DLD1 (cell line): ENCODE measurements around the gene HASPIN.
"Not testable (repeated sequence)": the region's sequence is repeated elsewhere in the genome, so short reads cannot be mapped to it uniquely, and the experiment has no call there.

ENCODE experiments used
- in situ Hi-C: cut with HindIII; loops from 2 replicates; pipeline ENCODE4 v1.10.0; 2017; ENCODE audit warnings: low sequenced_read_pairs

The HASPIN gene

GRCh38 chr17:3695723-3696411, 27.8 kb upstream of the HASPIN start, which contains the start of gene P2RX5:
P2RX5 (minus strand) TSS chr17:3696155; CDS start chr17:3696005, 150 bp downstream.
- in situ Hi-C loops = no loop called here

DNA sequence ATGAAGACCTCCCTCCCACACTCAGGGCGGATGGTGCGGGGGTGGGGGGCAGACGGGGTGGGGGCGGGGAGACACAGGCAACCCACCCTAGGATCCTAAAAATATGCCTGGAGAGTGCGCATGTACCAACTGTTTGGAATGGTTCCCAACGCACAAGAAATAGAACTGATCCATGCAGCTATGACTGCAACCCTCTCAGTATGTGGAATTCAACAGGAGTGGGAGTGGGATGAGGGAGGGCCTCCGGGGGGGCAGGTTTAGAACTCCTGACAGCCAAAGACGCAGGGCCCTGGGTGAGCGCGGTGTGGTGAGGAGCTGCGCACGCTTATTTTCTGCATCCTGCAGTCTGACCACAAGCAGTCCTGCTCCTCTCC, 26.6 kb upstream of the HASPIN start:
- in situ Hi-C loops = no loop called here

- in situ Hi-C loops = no loop called here
These were observed 25.6 kb upstream of the HASPIN start for GRCh38 chr17:3698139-3698538.

GRCh38 chr17:3699951-3700350, 23.8 kb upstream of the HASPIN start:
- in situ Hi-C loops = no loop called here

DNA sequence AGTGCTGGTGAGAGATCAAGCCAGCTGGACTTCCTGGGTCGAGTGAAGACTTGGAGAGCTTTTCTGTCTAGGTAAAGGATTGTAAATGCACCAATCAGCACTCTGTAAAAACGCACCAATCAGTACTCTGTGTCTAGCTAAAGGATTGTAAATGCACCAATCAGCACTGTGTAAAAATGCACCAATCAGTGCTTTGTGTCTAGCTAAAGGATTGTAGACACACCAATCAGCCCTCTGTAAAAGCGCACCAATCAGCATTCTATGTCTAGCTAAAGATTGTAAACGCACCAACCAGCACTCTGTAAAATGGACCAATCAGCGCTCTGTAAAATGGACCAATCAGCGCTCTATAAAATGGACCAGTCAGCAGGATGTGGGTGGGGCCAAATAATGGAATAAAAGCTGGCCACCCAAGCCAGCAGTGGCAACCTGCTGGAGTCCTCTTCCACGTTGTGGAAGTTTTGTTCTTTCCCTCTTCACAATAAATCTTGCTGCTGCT, 21.6 kb upstream of the HASPIN start:
- in situ Hi-C loops = not testable (repeated sequence)

GRCh38 chr17:3704931-3705717, 18.6 kb upstream of the HASPIN start:
- in situ Hi-C loops = no loop called here

DNA sequence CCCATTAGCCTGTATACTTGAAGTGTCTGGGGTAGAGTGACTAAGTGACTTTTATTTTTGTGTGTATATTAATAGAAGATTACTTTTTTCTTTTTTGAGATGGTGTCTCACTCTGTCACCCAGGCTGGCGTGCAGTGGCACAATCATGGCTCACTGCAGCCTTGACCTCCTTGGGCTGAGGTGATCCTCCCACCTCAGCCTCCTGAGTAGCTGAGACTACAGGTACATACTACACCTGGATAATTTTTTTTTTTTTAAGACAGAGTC, 18.1 kb upstream of the HASPIN start:
- in situ Hi-C loops = not testable (repeated sequence)

DNA sequence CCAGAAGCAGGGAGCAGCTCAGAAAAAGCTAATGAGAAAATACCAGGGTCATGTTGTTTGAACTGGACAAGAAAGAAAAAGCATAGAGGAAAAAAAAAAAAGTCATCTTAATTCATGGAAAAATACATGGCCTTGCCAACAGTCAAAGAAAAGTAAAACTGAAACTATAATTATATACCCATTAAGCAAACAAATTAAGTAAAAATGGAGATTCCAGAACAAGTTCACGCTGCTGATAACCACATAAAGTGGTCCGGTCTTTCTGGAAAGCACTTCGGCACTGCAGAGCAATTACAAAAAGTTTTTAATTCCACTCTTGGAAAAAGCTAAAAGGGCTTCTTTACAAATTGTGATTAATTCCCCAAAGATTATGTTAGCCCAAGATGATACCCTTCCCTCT, 15.3 kb upstream of the HASPIN start:
- in situ Hi-C loops = no loop called here

- in situ Hi-C loops = no loop called here
These were observed 12.7 kb upstream of the HASPIN start for GRCh38 chr17:3710951-3711383.

GRCh38 chr17:3712811-3713463, 10.8 kb upstream of the HASPIN start:
- in situ Hi-C loops = no loop called here

GRCh38 chr17:3715296-3715695, 8.4 kb upstream of the HASPIN start:
- in situ Hi-C loops = no loop called here

DNA sequence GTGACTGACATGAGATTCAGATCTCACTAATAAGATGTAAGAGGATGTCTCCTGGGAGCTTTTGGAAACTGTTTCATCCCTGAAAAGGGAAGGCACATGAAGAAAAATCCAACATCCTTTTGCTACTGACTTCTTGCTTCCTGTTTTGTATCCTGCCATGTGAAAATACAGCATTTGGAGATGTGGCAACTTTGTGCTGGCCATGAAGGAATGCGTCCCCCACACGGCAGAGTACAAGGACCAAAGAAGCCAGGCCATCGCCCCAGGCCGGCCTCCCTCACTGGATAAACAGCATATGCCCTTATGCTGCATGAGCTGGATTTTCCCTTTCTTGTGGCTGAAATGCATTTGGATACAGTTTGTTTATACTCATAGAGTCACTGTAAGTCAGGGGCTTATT, 5.5 kb upstream of the HASPIN start:
- in situ Hi-C loops = no loop called here

DNA sequence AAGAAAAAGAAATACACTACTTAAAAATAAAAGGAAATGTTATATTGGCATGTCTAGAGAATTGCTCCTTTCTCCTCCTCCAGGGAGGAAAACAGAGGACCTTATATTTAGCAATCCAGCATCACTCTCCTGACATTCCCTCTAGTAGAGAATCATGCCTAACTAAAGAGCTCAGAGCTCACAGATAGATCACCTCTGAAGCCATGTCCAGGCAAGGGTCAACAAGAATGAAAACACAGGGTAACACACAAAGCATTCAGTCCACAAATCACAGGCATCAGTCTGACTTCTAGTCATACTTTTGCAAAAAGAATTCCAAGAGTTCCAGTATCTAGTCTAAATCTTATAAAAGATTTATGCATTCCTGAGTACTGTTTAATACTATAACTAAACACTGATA, 4.4 kb upstream of the HASPIN start:
- in situ Hi-C loops = no loop called here

- in situ Hi-C loops = no loop called here
These were observed 987 bp upstream of the HASPIN start for GRCh38 chr17:3722716-3723115.

GRCh38 chr17:3723188-3723555, 531 bp upstream of the HASPIN start:
- in situ Hi-C loops = no loop called here

DNA sequence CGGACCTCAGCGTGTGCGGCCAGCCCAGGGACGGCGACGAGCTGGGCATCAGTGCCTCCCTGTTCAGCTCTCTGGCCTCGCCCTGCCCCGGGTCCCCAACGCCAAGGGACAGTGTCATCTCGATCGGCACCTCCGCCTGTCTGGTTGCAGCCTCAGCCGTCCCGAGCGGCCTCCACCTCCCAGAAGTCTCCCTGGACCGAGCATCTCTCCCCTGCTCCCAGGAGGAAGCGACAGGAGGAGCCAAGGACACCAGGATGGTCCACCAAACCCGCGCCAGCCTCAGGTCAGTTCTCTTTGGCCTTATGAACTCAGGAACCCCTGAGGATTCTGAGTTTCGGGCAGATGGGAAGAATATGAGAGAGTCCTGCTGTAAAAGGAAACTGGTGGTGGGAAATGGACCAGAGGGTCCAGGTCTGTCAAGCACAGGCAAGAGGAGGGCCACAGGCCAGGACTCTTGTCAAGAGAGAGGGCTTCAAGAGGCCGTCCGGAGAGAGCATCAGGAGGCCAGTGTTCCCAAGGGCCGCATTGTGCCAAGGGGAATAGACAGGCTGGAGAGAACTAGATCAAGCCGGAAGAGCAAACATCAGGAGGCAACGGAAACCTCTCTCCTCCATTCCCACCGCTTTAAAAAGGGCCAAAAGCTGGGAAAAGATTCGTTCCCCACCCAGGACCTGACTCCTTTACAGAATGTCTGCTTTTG, 825 bp downstream of the HASPIN start:
- in situ Hi-C loops = no loop called here

- in situ Hi-C loops = no loop called here
These were observed 3.3 kb downstream of the HASPIN start for GRCh38 chr17:3727041-3727440.

- in situ Hi-C loops = not testable (repeated sequence)
These were observed 4.4 kb downstream of the HASPIN start for GRCh38 chr17:3728099-3728498.

- in situ Hi-C loops = no loop called here
These were observed 6.2 kb downstream of the HASPIN start for GRCh38 chr17:3729881-3730280.

GRCh38 chr17:3730881-3731429, 7.3 kb downstream of the HASPIN start:
- in situ Hi-C loops = no loop called here

- in situ Hi-C loops = no loop called here
These were observed 8.5 kb downstream of the HASPIN start for GRCh38 chr17:3732210-3732621.
